CD14-positive monocyte (primary cell): Measurements from ENCODE around the gene SAV1. TPM values are rescaled to one million over a fixed set of nuclear protein-coding genes. Genes with fewer than 3 reads are reported as not detected.

ENCODE experiments used
- DNase-seq, 3 donors: peaks; one replicate each; pipeline ENCODE4 v3.0.0-alpha.2; 2011 to 2022
- H2AFZ ChIP-seq: 2 replicates; pipeline ENCODE4 v1.6.0; 2012; ENCODE audit warnings: mild to moderate bottlenecking, low read depth, low read length, inconsistent platforms; ENCODE audit not compliant: insufficient read depth, poor library complexity, severe bottlenecking
- H3K27ac ChIP-seq, 2 donors: 1 replicate in 1 of 2; 2 replicates in 1 of 2; pipeline ENCODE4 v1.5.1; 2012 to 2013; ENCODE audit warnings: low read length in 2 of 2, control low read depth in 1 of 2, inconsistent platforms in 1 of 2, low read depth in 1 of 2, mild to moderate bottlenecking in 1 of 2
- H3K27me3 ChIP-seq, 2 donors: one replicate each; pipeline versions ENCODE4 v1.6.0 to v1.6.1; 2011 to 2013; ENCODE audit warnings: low read length in 2 of 2; ENCODE audit not compliant: control insufficient read depth in 2 of 2, insufficient read depth in 2 of 2
- H3K36me3 ChIP-seq, 2 donors: replicated peaks in 1 of 2; 1 replicate in 1 of 2; 2 replicates in 1 of 2; pipeline versions ENCODE4 v1.5.1 to v1.6.1; 2012 to 2013; ENCODE audit warnings: low read length in 2 of 2, control low read depth in 1 of 2, inconsistent platforms in 1 of 2, mild to moderate bottlenecking in 1 of 2; ENCODE audit not compliant: insufficient read depth in 2 of 2, control insufficient read depth in 1 of 2
- H3K4me1 ChIP-seq, 2 donors: 1 replicate in 1 of 2; 2 replicates in 1 of 2; pipeline versions ENCODE4 v1.5.1 to v1.6.1; 2012 to 2013; ENCODE audit warnings: low read length in 2 of 2, control low read depth in 1 of 2, inconsistent platforms in 1 of 2, mild to moderate bottlenecking in 1 of 2, moderate library complexity in 1 of 2; ENCODE audit not compliant: insufficient read depth in 2 of 2, control insufficient read depth in 1 of 2
- H3K4me2 ChIP-seq: replicated peaks from 2 replicates; pipeline ENCODE3; 2012; ENCODE audit warnings: low read length, moderate library complexity, mild to moderate bottlenecking; ENCODE audit not compliant: poor library complexity, severe bottlenecking; ENCODE audit errors: extremely low read depth
- H3K4me3 ChIP-seq, 3 experiments: fragments of 200-600 bp in 1 of 3; sonication (generic) in 1 of 3; replicated peaks in 1 of 3; 1 replicate in 2 of 3; 2 replicates in 1 of 3; pipeline ENCODE4 v1.5.1; 2011 to 2013; ENCODE audit warnings: low read length in 3 of 3, mild to moderate bottlenecking in 3 of 3, control low read depth in 2 of 3, low read depth in 2 of 3, inconsistent platforms in 1 of 3, moderate library complexity in 1 of 3
- H3K79me2 ChIP-seq: 2 replicates; pipeline ENCODE4 v1.6.0; 2012; ENCODE audit warnings: mild to moderate bottlenecking, control low read depth, inconsistent platforms, low read length, moderate library complexity; ENCODE audit not compliant: insufficient read depth
- H3K9ac ChIP-seq: 2 replicates; pipeline ENCODE4 v1.6.0; 2017; ENCODE audit warnings: low read length, mild to moderate bottlenecking; ENCODE audit not compliant: insufficient read depth, poor library complexity, severe bottlenecking
- H3K9me3 ChIP-seq, 2 donors: replicated peaks in 1 of 2; 1 replicate in 1 of 2; 2 replicates in 1 of 2; pipeline versions ENCODE4 v1.5.1 to v1.6.1; 2012 to 2013; ENCODE audit warnings: low read length in 2 of 2, control low read depth in 1 of 2; ENCODE audit not compliant: control insufficient read depth in 1 of 2, insufficient read depth in 1 of 2
- H4K20me1 ChIP-seq: 2 replicates; pipeline ENCODE4 v1.6.0; 2012; ENCODE audit warnings: mild to moderate bottlenecking, low read length, control low read depth, moderate library complexity; ENCODE audit not compliant: insufficient read depth
- H3K27ac Mint-ChIP-seq, 7 donors: one replicate each; pipeline ENCODE4 v1.8.0; 2020; ENCODE audit warnings: mild to moderate bottlenecking in 7 of 7, mixed read lengths in 7 of 7, moderate library complexity in 6 of 7, inconsistent platforms in 2 of 7
- H3K27me3 Mint-ChIP-seq, 3 donors: one replicate each; pipeline ENCODE4 v1.8.0; 2021 to 2022; ENCODE audit warnings: low read depth in 3 of 3, mild to moderate bottlenecking in 3 of 3, mixed read lengths in 3 of 3, moderate library complexity in 3 of 3, inconsistent platforms in 1 of 3
- H3K36me3 Mint-ChIP-seq, 2 donors: one replicate each; pipeline ENCODE4 v1.8.0; 2020; ENCODE audit warnings: mixed read lengths in 2 of 2, inconsistent platforms in 1 of 2, mild to moderate bottlenecking in 1 of 2
- H3K4me1 Mint-ChIP-seq: one replicate; pipeline ENCODE4 v1.8.0; 2020; ENCODE audit warnings: mild to moderate bottlenecking, mixed read lengths
- H3K4me3 Mint-ChIP-seq, 2 donors: one replicate each; pipeline ENCODE4 v1.8.0; 2020; ENCODE audit warnings: mild to moderate bottlenecking in 2 of 2, mixed read lengths in 2 of 2, moderate library complexity in 1 of 2
- H3K9me3 Mint-ChIP-seq, 7 donors: one replicate each; pipeline ENCODE4 v1.8.0; 2020 to 2022; ENCODE audit warnings: mixed read lengths in 7 of 7, mild to moderate bottlenecking in 6 of 7, moderate library complexity in 6 of 7, inconsistent platforms in 2 of 7
- WGBS: methylation state at CpG from one replicate; pipeline ENCODE4 v1.1.5; 2013; ENCODE audit warnings: missing lambda C conversion rate; ENCODE audit not compliant: insufficient coverage; 5-methylcytosine and 5-hydroxymethylcytosine counted together
- intact Hi-C, 2 donors: fragments of 100-400 bp; cut with micrococcal nuclease; formaldehyde crosslinking; loops; one replicate each; pipeline versions ENCODE4 v1.15.0 to v1.15.1; 2023
- polyA plus RNA-seq, 3 donors: library from polyadenylated mRNA; depleted of rRNA in 1 of 3; unstranded in 2 of 3; stranded (reverse) in 1 of 3; fragments of 300-500 nt in 2 of 3; fragments of >200 nt in 1 of 3; fragmentation: Illumina TruSeq in 2 of 3; gene quantifications; 1 replicate in 2 of 3; 2 replicates in 1 of 3; pipeline ENCODE4 v1.2.3, GENCODE V29; 2012 to 2021
- TF ChIP-seq, protein P1 (sequence below): fragments of 200-600 bp; IDR thresholded peaks from one replicate; pipeline ENCODE4 v1.8.0; 2022; ENCODE audit warnings: antibody characterized with exemption, mild to moderate bottlenecking

Gene SAV1
- polyA plus RNA-seq, 3 donors = 1.8 to 5.1 (median 4.8) TPM

DNA sequence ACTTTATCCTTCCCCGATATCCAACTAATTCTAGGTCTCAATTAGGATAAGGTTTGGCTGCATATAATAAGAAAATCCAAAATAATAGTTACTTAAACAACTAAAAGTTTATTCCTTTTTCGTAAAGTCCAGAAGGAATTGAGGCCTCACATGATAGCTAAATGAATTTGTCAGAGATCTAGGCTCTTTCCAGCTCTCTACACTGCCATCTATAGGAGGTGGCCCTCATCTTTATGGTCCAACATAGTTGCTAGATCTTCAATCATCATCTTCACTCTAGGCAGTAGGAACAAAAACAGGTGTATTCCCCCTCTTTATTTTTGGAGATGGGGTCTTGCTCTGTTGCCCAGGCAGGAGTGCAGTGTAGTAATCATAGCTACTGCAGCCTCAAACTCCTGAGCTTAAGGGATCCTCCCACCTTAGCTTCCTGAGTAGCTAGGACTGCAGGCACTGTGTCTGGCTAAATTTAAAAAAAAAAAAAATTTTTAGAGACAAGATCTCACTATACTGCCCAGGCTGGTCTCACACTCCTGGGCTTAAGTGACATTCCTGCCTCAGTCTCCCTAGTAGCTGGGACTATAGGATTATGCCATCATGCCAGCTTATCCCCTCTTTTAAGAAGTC lies 46.5 kb upstream of the SAV1 start:
- no peaks in the 10 kb centered on the region for H3K79me2 ChIP-seq
- H3K9ac ChIP-seq = no peak overlapping the region
- peaks cover 2% of the 10 kb centered on the region in 2 donors for H3K36me3 Mint-ChIP-seq
- no peak overlapping the region for H2AFZ ChIP-seq
- TF ChIP-seq, protein P1, sequence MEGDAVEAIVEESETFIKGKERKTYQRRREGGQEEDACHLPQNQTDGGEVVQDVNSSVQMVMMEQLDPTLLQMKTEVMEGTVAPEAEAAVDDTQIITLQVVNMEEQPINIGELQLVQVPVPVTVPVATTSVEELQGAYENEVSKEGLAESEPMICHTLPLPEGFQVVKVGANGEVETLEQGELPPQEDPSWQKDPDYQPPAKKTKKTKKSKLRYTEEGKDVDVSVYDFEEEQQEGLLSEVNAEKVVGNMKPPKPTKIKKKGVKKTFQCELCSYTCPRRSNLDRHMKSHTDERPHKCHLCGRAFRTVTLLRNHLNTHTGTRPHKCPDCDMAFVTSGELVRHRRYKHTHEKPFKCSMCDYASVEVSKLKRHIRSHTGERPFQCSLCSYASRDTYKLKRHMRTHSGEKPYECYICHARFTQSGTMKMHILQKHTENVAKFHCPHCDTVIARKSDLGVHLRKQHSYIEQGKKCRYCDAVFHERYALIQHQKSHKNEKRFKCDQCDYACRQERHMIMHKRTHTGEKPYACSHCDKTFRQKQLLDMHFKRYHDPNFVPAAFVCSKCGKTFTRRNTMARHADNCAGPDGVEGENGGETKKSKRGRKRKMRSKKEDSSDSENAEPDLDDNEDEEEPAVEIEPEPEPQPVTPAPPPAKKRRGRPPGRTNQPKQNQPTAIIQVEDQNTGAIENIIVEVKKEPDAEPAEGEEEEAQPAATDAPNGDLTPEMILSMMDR = peak; percentile 54
- H3K36me3 ChIP-seq = peaks cover 0 to 8% of the 10 kb centered on the region in 2 donors
- H3K4me3 ChIP-seq = no peak overlapping the region
- no peak overlapping the region for H3K4me2 ChIP-seq
- H3K9me3 Mint-ChIP-seq = peaks cover 0 to 3% (median 0%) of the 10 kb centered on the region in 7 donors
- no peaks in the 10 kb centered on the region for H3K9me3 ChIP-seq
- no peaks in the 10 kb centered on the region for H4K20me1 ChIP-seq
- peak; percentile 6 to 30 (median 24) for DNase-seq
- no peaks in the 10 kb centered on the region for H3K27me3 ChIP-seq
- H3K4me1 ChIP-seq = no peaks in the 10 kb centered on the region
- H3K4me3 Mint-ChIP-seq = no peak overlapping the region
- peaks cover 0 to 3% (median 0%) of the 10 kb centered on the region in 3 donors for H3K27me3 Mint-ChIP-seq
- intact Hi-C loops = no loop called here
- no peak overlapping the region for H3K27ac Mint-ChIP-seq
- H3K4me1 Mint-ChIP-seq = peaks cover 5% of the 10 kb centered on the region
- no peak overlapping the region for H3K27ac ChIP-seq
- WGBS = no CpG with 5 or more reads among the region's 2 CpGs

GRCh38 chr14:50711043-50711442 lies 42.9 kb upstream of the SAV1 start:
- H3K4me1 ChIP-seq = no peaks in the 10 kb centered on the region
- peaks cover 5% of the 10 kb centered on the region for H3K4me1 Mint-ChIP-seq
- no peaks in the 10 kb centered on the region for H3K36me3 ChIP-seq
- H3K27me3 Mint-ChIP-seq = peaks cover 1 to 2% (median 2%) of the 10 kb centered on the region in 3 donors
- H3K79me2 ChIP-seq = no peaks in the 10 kb centered on the region
- H3K27ac Mint-ChIP-seq = no peak overlapping the region
- peaks cover 0 to 3% (median 0%) of the 10 kb centered on the region in 7 donors for H3K9me3 Mint-ChIP-seq
- H3K27me3 ChIP-seq = no peaks in the 10 kb centered on the region
- H3K36me3 Mint-ChIP-seq = no peaks in the 10 kb centered on the region
- H4K20me1 ChIP-seq = no peaks in the 10 kb centered on the region
- no peaks in the 10 kb centered on the region for H3K9me3 ChIP-seq
- TF ChIP-seq, protein P1 = no peak
- DNase-seq = no peak
- H3K4me3 Mint-ChIP-seq = no peak overlapping the region
- H3K9ac ChIP-seq = no peak overlapping the region
- intact Hi-C loops = no loop called here
- H3K4me2 ChIP-seq = no peak overlapping the region
- WGBS = 100% methylated on average over 1 of the region's 3 CpGs
- H2AFZ ChIP-seq = no peak overlapping the region
- no peak overlapping the region for H3K27ac ChIP-seq
- no peak overlapping the region for H3K4me3 ChIP-seq
